Sciatic nerve (tissue), 2 donors: ENCODE measurements around the gene NDUFA13. TPM values are rescaled to one million over a fixed set of nuclear protein-coding genes. Genes with fewer than 3 reads are reported as not detected.
A peak's percentile ranks its signal among the peaks of the same experiment; 100 is the strongest.

ENCODE experiments used
- ATAC-seq: fragments of 200-7000 bp; cut with Tn5 transposase; one replicate; pipeline ENCODE4 v1.9.1; 2020; ENCODE audit warnings: mild to moderate bottlenecking, moderate library complexity
- DNase-seq: peaks from one replicate; pipeline ENCODE4 v3.0.0-alpha.2; 2020; ENCODE audit warnings: low spot score
- intact Hi-C: fragments of 100-400 bp; cut with DNase I; formaldehyde crosslinking; loops from one replicate; pipeline ENCODE4 v1.14.2; 2022
- total RNA-seq: library from RNA; stranded (reverse); fragmentation: NEBNext Ultra II Directional; extraction: Animal tissue kit (Norgen Biotek cat#: 25700); gene quantifications from one replicate; pipeline ENCODE4 v1.2.1, GENCODE V29; 2021
- donor health status: DM: no; HTN: no; CAD: no.
- donor health status: DM: no; HTN: no; CAD: no.

The NDUFA13 gene
- total RNA-seq, 1 donor from 2014 or later = 206 TPM

- ATAC-seq (peak; percentile 47), DNase-seq (no peak)
- intact Hi-C loops = no loop called here
Measured at GRCh38 chr19:19554074-19555023, 38.3 kb downstream of the NDUFA13 start.

- ATAC-seq (no peak), DNase-seq (no peak)
- intact Hi-C loops = no loop called here
Measured at GRCh38 chr19:19558055-19558454, 42.0 kb downstream of the NDUFA13 start.

- DNase-seq (no peak), ATAC-seq (no peak)
- intact Hi-C loops = no loop called here
Measured at GRCh38 chr19:19558636-19559035, 42.6 kb downstream of the NDUFA13 start.

GRCh38 chr19:19559931-19560330, 43.9 kb downstream of the NDUFA13 start:
- ATAC-seq = no peak
- intact Hi-C loops = no loop called here
- no peak for DNase-seq

- intact Hi-C loops = no loop called here
- no peak for DNase-seq
- ATAC-seq = no peak
Measured at GRCh38 chr19:19561946-19562664, 46.1 kb downstream of the NDUFA13 start.

GRCh38 chr19:19562665-19563347, 46.8 kb downstream of the NDUFA13 start:
- DNase-seq (no peak), ATAC-seq (peak; percentile 24)
- intact Hi-C loops = no loop called here

GRCh38 chr19:19563348-19563848, 47.4 kb downstream of the NDUFA13 start:
- no peak for ATAC-seq
- no peak for DNase-seq
- intact Hi-C loops = no loop called here

- intact Hi-C loops = no loop called here
- DNase-seq = no peak
- no peak for ATAC-seq
Measured at GRCh38 chr19:19566306-19566705, 50.3 kb downstream of the NDUFA13 start.

GRCh38 chr19:19567391-19567790, 51.4 kb downstream of the NDUFA13 start:
- intact Hi-C loops = no loop called here
- DNase-seq (no peak), ATAC-seq (no peak)

- ATAC-seq = no peak
- intact Hi-C loops = no loop called here
- no peak for DNase-seq
Measured at GRCh38 chr19:19568802-19569756, 53.1 kb downstream of the NDUFA13 start.

- DNase-seq = no peak
- ATAC-seq = no peak
- intact Hi-C loops = no loop called here
Measured at GRCh38 chr19:19570571-19570970, 54.5 kb downstream of the NDUFA13 start.

- no peak for DNase-seq
- intact Hi-C loops = no loop called here
- ATAC-seq = no peak
Measured at GRCh38 chr19:19571071-19571786, 55.2 kb downstream of the NDUFA13 start.

- DNase-seq = no peak
- intact Hi-C loops = no loop called here
- no peak for ATAC-seq
Measured at GRCh38 chr19:19575411-19575810, 59.4 kb downstream of the NDUFA13 start.

Other genes with a start within 250 kb of the NDUFA13 start
- gene TM6SF2, start 242.9 kb upstream of the NDUFA13 start, total RNA-seq = 0.71 TPM
- 43.7 TPM for gene SUGP1, start 195.7 kb upstream of the NDUFA13 start, total RNA-seq
- 78.5 TPM for gene MAU2, start 195.4 kb upstream of the NDUFA13 start, total RNA-seq
- gene GATAD2A, start 110.5 kb upstream of the NDUFA13 start, total RNA-seq = 57.7 TPM
- gene TSSK6, start 677 bp upstream of the NDUFA13 start, total RNA-seq = 1.3 TPM
- 4.9 TPM for gene YJEFN3, start 12.7 kb downstream of the NDUFA13 start, total RNA-seq
- 0.27 TPM for gene CILP2, start 22.0 kb downstream of the NDUFA13 start, total RNA-seq
- gene PBX4, start 102.5 kb downstream of the NDUFA13 start, total RNA-seq = 5.1 TPM
- 11.0 TPM for gene LPAR2, start 112.0 kb downstream of the NDUFA13 start, total RNA-seq
- 16.2 TPM for gene GMIP, start 127.4 kb downstream of the NDUFA13 start, total RNA-seq
- gene ATP13A1, start 147.5 kb downstream of the NDUFA13 start, total RNA-seq = 53.3 TPM
- 9.3 TPM for gene ZNF101, start 152.6 kb downstream of the NDUFA13 start, total RNA-seq
- 11.3 TPM for gene ZNF14, start 216.9 kb downstream of the NDUFA13 start, total RNA-seq